CD8-positive, alpha-beta memory T cell (primary cell): ENCODE data around the gene KLHL35. TPM values are rescaled to one million over a fixed set of nuclear protein-coding genes. Genes with fewer than 3 reads are reported as not detected.

Experiments used
- CTCF ChIA-PET: fragments of 350-600 bp; sonication (Branson Sonifier 250); formaldehyde crosslinking; loops from one replicate; lab custom pipeline; 2021; ENCODE audit warnings: antibody characterized with exemption; lab: Charles Lee
- POLR2A ChIA-PET: fragments of 350-600 bp; sonication (Branson Sonifier 250); formaldehyde crosslinking; loops from one replicate; lab custom pipeline; 2021; ENCODE audit warnings: antibody characterized with exemption; lab: Charles Lee
- DNase-seq, 5 donors: peaks; one replicate each; pipeline versions ENCODE4 v3.0.0 to v3.0.0-alpha.2; 2020 to 2022; ENCODE audit warnings: mixed read lengths in 1 of 5
- H3K27ac ChIP-seq: one replicate; pipeline ENCODE4 v1.7.0; 2013; ENCODE audit warnings: low read depth, mild to moderate bottlenecking, low read length, moderate library complexity
- H3K27me3 ChIP-seq: 2 replicates; pipeline ENCODE4 v1.7.0; 2013; ENCODE audit warnings: low read length, mild to moderate bottlenecking; ENCODE audit not compliant: insufficient read depth, poor library complexity, severe bottlenecking
- H3K36me3 ChIP-seq: 2 replicates; pipeline ENCODE4 v1.7.0; 2013; ENCODE audit warnings: mild to moderate bottlenecking, low read length, moderate library complexity; ENCODE audit not compliant: insufficient read depth
- H3K4me1 ChIP-seq: 2 replicates; pipeline ENCODE4 v1.7.0; 2013; ENCODE audit warnings: mild to moderate bottlenecking, low read length, moderate library complexity; ENCODE audit not compliant: insufficient read depth
- H3K4me3 ChIP-seq: 2 replicates; pipeline ENCODE4 v1.7.0; 2013; ENCODE audit warnings: mild to moderate bottlenecking, low read length
- H3K9me3 ChIP-seq: 2 replicates; pipeline ENCODE4 v1.7.0; 2013; ENCODE audit warnings: mild to moderate bottlenecking, low read length
- H3K27ac Mint-ChIP-seq, 8 donors: one replicate each; pipeline ENCODE4 v1.8.0; 2020 to 2021; ENCODE audit warnings: mixed read lengths in 8 of 8, mild to moderate bottlenecking in 6 of 8, inconsistent platforms in 3 of 8, moderate library complexity in 3 of 8
- H3K27me3 Mint-ChIP-seq, 2 donors: one replicate each; pipeline ENCODE4 v1.8.0; 2020 to 2021; ENCODE audit warnings: mixed read lengths in 2 of 2, mild to moderate bottlenecking in 1 of 2, moderate library complexity in 1 of 2
- H3K36me3 Mint-ChIP-seq, 3 donors: one replicate each; pipeline ENCODE4 v1.8.0; 2020 to 2021; ENCODE audit warnings: mixed read lengths in 3 of 3, inconsistent platforms in 1 of 3, mild to moderate bottlenecking in 1 of 3
- H3K4me1 Mint-ChIP-seq, 3 donors: one replicate each; pipeline ENCODE4 v1.8.0; 2020 to 2021; ENCODE audit warnings: mixed read lengths in 3 of 3, inconsistent platforms in 1 of 3, mild to moderate bottlenecking in 1 of 3
- H3K4me3 Mint-ChIP-seq, 7 donors: one replicate each; pipeline ENCODE4 v1.8.0; 2020 to 2021; ENCODE audit warnings: mixed read lengths in 7 of 7, mild to moderate bottlenecking in 6 of 7, moderate library complexity in 4 of 7, inconsistent platforms in 2 of 7
- H3K9me3 Mint-ChIP-seq, 5 donors: one replicate each; pipeline ENCODE4 v1.8.0; 2020 to 2022; ENCODE audit warnings: mixed read lengths in 5 of 5, mild to moderate bottlenecking in 3 of 5, moderate library complexity in 2 of 5, inconsistent platforms in 1 of 5
- polyA plus RNA-seq: library from polyadenylated mRNA; unstranded; fragments of 300-500 nt; fragmentation: Illumina TruSeq; gene quantifications from one replicate; pipeline ENCODE4 v1.2.3, GENCODE V29; 2021
- total RNA-seq, 2 experiments: library from RNA; stranded (reverse); gene quantifications; one replicate each; pipeline ENCODE4 v1.2.3, GENCODE V29; 2021

KLHL35 gene, protein sequence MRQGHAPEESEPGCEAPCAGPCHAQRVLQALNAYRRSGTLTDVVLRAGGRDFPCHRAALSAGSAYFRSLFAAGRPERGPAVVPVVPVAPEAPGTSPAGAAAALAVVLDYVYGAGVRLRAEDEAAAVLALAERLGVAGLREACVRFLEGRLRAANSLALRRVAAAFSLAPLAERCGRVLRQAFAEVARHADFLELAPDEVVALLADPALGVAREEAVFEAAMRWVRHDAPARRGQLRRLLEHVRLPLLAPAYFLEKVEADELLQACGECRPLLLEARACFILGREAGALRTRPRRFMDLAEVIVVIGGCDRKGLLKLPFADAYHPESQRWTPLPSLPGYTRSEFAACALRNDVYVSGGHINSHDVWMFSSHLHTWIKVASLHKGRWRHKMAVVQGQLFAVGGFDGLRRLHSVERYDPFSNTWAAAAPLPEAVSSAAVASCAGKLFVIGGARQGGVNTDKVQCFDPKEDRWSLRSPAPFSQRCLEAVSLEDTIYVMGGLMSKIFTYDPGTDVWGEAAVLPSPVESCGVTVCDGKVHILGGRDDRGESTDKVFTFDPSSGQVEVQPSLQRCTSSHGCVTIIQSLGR
- total RNA-seq (under 1 TPM; 0.44 to 0.83 TPM), polyA plus RNA-seq (0.37 TPM)

DNA sequence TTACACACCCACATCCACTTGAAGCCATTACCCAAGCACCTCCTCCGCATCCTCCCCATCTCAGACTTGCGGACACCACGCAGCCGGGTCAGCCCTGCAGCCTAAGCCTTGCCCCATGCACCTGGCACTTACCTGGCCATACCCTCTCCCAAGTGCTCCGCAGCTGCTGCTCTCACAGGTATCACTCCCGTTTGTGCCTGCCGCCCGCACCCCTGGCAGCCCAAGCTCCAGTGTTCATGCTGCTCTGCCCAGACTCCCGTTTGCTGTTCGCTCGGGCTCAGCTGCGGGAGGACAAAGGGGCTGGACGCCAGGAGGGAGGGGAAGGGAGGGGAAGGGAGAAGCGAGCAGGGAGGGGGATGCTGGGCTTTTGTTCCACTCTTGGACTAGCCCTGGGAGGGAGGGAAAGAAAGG is at the start of gene KLHL35:
TSS of gene KLHL35 (minus strand) at position 293 of the 411 bp plus-strand sequence. CDS start 2,574 bp downstream, outside the sequence.
- Histone ChIP-seq H3K4me3 (no peak within 1 kb of the TSS), H3K9me3 (no peaks in the 10 kb centered on the region), H3K27me3 (peaks cover 13% of the 10 kb centered on the region), H3K27ac (no peak within 1 kb of the TSS), H3K36me3 (no peaks in the 10 kb centered on the region), H3K4me1 (peaks cover 5% of the 10 kb centered on the region)
- Mint-ChIP-seq H3K27me3 (peaks cover 29 to 47% of the 10 kb centered on the region in 2 donors), H3K36me3 (peaks cover 0 to 10% (median 5%) of the 10 kb centered on the region in 3 donors), H3K9me3 (peaks cover 0 to 4% (median 0%) of the 10 kb centered on the region in 5 donors), H3K27ac (peak within 1 kb of the TSS in 2 of 8 donors; percentile 50 to 79), H3K4me3 (peak within 1 kb of the TSS in 3 of 7 donors; percentile 21 to 32 (median 29)), H3K4me1 (peaks cover 18 to 25% (median 21%) of the 10 kb centered on the region in 3 donors)
- ChIA-PET POLR2A (no interaction called here), CTCF (interaction anchor here (1.3 to 1.6 kb wide), 2 partner anchors 25 to 30 kb away, joined by 3 to 4 read pairs; no protein-coding TSS in a partner anchor)
- no peak for DNase-seq

DNA sequence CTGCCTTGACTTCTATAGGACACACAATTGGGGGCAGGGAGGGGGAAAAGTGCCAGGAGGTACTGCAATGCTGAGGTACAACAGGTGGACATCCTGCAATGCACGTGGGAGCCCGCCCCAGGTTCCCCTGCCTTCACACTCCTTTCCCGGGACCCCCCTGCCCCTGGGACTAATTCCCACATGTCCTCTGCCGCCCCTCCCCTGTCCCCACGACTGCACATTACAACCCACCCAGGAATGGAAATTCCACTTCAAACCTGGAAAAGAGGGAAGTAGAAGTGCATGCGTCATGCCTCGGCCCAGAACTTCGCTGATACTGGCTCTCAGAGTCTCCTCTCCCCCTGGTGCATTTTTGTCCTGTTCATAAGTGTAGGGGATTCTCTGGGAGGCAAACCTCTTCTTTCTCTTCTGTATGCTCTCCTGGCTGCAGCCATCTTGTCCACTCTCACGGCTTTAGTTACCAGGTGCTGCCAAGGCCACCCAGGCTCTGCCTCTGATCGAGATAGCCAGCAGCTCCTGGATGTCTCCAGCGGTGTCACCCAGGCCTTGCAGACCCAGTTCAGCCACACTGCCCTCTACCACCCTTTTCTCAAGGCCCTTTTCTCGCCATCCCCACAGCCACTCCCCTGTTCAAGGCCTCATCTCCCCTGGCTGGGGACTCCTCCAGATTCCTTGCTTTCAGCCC is 49.1 kb upstream of the KLHL35 start:
- POLR2A ChIA-PET: no interaction called here
- Mint-ChIP-seq H3K4me1 (peaks cover 4 to 10% (median 5%) of the 10 kb centered on the region in 3 donors), H3K9me3 (no peaks in the 10 kb centered on the region), H3K36me3 (no peaks in the 10 kb centered on the region), H3K27ac (peak overlapping the region in 4 of 8 donors; percentile 15 to 79 (median 70)), H3K4me3 (no peak overlapping the region), H3K27me3 (no peaks in the 10 kb centered on the region)
- H3K4me1 ChIP-seq: no peaks in the 10 kb centered on the region
- H3K27ac ChIP-seq: peak overlapping the region; percentile 44
- no peaks in the 10 kb centered on the region for H3K36me3 ChIP-seq
- no peak overlapping the region for H3K4me3 ChIP-seq
- no peaks in the 10 kb centered on the region for H3K27me3 ChIP-seq
- no peak for DNase-seq
- H3K9me3 ChIP-seq: no peaks in the 10 kb centered on the region
- CTCF ChIA-PET: no interaction called here

DNA sequence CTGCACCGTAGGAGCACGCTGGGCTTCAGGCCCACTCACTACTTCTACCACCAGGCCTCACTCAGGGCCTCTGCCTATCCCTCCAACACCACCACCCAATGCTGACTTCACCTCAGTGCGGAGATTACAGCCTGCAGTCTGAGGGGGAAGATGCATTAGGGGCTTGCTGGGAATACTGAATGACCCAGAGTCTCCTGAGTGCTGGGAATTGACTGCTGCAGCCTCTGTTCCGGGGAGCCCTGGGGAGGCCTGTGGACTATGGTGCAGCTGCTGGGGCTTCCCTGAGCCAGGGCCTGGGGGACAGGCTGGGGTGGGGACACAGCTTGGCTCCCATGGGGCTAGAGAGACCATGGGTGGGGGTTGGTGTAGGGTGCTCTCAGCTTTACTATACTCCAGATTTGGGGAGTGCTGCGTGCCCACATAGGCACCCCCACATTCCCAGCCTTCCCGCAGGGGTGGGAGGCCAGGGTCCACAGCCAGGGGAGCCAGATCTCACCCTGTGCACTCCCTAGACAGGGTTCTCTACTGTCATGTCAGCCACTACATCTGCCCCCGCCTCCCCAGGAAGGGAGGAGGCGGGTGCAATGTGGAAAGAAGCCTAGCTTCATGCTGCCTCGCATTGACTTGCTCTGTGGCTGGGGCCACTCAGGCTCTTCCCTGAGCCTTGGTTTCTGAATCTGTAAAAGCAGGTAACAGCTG is 48.4 kb upstream of the KLHL35 start:
- POLR2A ChIA-PET: no interaction called here
- Mint-ChIP-seq H3K9me3 (no peaks in the 10 kb centered on the region), H3K27ac (no peak overlapping the region)

DNA sequence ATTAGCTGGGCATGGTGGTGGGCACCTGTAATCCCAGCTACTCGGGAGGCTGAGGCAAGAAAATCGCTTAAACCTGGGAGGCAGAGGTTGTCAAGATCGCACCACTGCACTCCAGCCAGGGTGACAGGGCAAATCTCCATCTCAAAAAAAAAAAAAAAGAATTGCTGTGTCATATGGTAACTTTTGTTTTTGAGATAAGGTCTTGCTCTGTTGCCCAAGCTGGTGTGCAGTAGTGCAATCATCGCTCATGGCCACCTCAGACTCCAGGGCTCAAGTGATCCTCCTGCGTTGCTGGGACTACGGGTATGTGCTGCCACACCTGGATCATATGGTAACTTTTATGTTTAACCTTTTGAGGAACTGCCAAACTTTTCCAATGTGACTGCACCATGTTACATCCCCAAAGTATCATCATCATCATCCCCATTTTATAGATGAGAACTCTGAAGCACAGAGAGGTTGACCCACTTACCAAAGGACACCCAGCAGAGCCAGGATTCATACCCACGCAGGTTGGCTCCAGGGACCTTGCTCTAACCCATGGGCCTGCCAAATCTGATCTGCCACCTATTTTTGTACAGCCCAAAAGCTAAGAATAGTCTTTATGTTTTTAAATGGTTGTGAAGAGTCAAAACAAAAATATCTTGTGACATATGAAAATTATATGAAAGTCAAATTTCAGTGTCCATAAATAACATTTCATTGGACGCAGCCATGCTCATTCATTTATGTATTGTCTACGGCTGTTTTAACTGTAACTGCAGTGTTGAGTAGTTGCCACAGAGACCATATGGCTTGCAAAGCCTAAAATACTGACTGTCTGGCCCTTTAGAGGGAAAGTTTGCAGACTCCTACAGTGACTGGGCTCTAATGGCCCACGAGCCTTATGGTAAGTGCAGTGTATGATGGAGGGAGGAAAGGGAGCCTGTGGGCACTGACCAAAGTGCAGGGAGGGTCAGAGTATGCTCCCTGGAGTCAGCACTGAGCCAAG is 47.5 kb upstream of the KLHL35 start:
- Mint-ChIP-seq H3K27ac (peak overlapping the region in 1 of 8 donors; percentile 81), H3K27me3 (no peaks in the 10 kb centered on the region), H3K36me3 (no peaks in the 10 kb centered on the region), H3K9me3 (no peaks in the 10 kb centered on the region), H3K4me3 (no peak overlapping the region), H3K4me1 (peaks cover 11 to 20% (median 16%) of the 10 kb centered on the region in 3 donors)
- no peak overlapping the region for H3K4me3 ChIP-seq
- H3K9me3 ChIP-seq: no peaks in the 10 kb centered on the region
- CTCF ChIA-PET: no interaction called here
- H3K27me3 ChIP-seq: no peaks in the 10 kb centered on the region
- no peak for DNase-seq
- POLR2A ChIA-PET: interaction anchor here (0.6 kb wide), 1 partner anchor 698 kb away, joined by 3 read pairs; no protein-coding TSS in a partner anchor
- H3K36me3 ChIP-seq: no peaks in the 10 kb centered on the region
- H3K27ac ChIP-seq: peak overlapping the region; percentile 29
- H3K4me1 ChIP-seq: peaks cover 10% of the 10 kb centered on the region

More for the DNA sequence above, 48.4 kb upstream of the KLHL35 start:
- Histone ChIP-seq H3K4me3 (no peak overlapping the region), H3K27me3 (no peaks in the 10 kb centered on the region), H3K4me1 (peaks cover 1% of the 10 kb centered on the region), H3K27ac (peak overlapping the region; percentile 44), H3K9me3 (no peaks in the 10 kb centered on the region), H3K36me3 (no peaks in the 10 kb centered on the region)
- no peak for DNase-seq
- CTCF ChIA-PET: no interaction called here
- Mint-ChIP-seq H3K36me3 (no peaks in the 10 kb centered on the region), H3K27me3 (no peaks in the 10 kb centered on the region), H3K4me3 (no peak overlapping the region), H3K4me1 (peaks cover 3 to 11% (median 7%) of the 10 kb centered on the region in 3 donors)

DNA sequence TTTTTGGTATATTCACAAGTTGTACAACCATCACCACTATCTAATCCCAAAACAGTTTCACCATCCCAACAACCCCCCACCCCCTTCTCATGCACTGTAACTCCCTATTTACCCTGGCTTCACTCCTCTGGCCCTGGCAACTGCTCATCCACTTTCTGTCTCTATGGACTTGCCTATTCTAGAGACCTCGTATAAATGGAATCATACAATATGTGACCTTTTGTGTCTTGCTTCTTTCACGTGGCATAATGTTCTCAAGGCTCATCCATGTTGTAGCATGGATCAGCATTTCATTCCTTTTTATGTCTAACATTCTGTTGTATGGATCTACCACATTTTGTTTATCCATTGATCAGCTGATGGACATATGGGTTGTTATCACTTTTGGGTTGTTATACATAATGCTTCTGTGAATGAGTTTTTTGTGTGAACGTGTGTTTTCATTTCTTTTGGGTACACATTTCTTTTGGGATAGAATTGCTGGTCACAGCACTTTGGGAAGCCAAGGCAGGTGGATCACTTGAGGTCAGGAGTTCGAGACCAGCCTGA is 46.7 kb upstream of the KLHL35 start:
- Histone ChIP-seq H3K27ac (peak overlapping the region; percentile 16), H3K36me3 (no peaks in the 10 kb centered on the region), H3K4me1 (peaks cover 18% of the 10 kb centered on the region), H3K4me3 (no peak overlapping the region), H3K27me3 (no peaks in the 10 kb centered on the region), H3K9me3 (no peaks in the 10 kb centered on the region)
- Mint-ChIP-seq H3K36me3 (no peaks in the 10 kb centered on the region), H3K4me1 (peaks cover 19 to 28% (median 24%) of the 10 kb centered on the region in 3 donors), H3K9me3 (no peaks in the 10 kb centered on the region), H3K4me3 (no peak overlapping the region), H3K27ac (peak overlapping the region in 4 of 8 donors; percentile 16 to 81 (median 50)), H3K27me3 (no peaks in the 10 kb centered on the region)
- CTCF ChIA-PET: no interaction called here
- DNase-seq: no peak
- POLR2A ChIA-PET: interaction anchor here (0.6 kb wide), 1 partner anchor 697 kb away, joined by 3 read pairs; no protein-coding TSS in a partner anchor

DNA sequence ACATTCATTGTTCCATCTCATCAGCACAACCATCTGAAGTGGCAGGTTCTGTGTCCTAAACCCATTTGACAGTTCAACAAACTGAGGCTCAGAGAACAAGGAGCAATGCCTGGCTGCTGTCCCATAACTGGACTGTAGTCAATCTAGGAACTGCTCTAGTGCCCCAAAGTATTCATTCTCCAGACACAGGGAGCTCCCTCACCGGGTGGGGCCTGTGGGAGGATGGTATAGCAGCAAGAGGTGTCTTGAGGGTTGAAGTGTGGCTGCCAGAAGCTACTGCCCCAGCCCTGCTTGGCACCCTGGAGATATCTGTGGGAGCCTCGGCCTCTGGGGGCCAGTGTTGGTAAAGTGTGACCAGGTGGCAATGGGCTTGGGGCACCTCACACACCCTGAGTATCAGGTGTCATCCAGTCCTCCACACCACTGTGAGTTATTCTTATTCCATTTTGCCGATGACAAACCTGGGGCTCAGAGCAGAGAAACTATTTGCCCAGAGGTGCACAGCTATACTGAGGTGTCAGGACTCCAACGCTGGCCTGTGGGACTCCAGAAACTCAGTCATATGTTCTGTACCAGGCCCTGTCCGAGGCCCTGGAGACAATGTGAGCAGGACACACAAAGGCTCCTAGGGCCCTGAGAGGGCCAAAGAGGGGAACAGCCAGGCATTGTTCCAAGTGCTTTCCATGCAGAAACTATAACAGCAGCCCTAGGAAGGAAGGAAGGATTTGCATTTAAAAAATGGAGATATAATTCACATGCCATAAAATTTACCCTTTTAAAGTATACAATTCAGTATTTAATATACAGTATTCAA is 46.0 kb upstream of the KLHL35 start:
- Mint-ChIP-seq H3K4me1 (peaks cover 20 to 29% (median 26%) of the 10 kb centered on the region in 3 donors), H3K27me3 (no peaks in the 10 kb centered on the region), H3K27ac (peak overlapping the region in 5 of 8 donors; percentile 32 to 84 (median 52)), H3K4me3 (no peak overlapping the region), H3K9me3 (no peaks in the 10 kb centered on the region), H3K36me3 (no peaks in the 10 kb centered on the region)
- peak overlapping the region; percentile 16 for H3K27ac ChIP-seq
- no peaks in the 10 kb centered on the region for H3K27me3 ChIP-seq
- no peaks in the 10 kb centered on the region for H3K36me3 ChIP-seq
- DNase-seq: no peak
- no peak overlapping the region for H3K4me3 ChIP-seq
- H3K4me1 ChIP-seq: peaks cover 19% of the 10 kb centered on the region
- POLR2A ChIA-PET: no interaction called here
- CTCF ChIA-PET: no interaction called here
- no peaks in the 10 kb centered on the region for H3K9me3 ChIP-seq
